ENCODE data around the gene PLCB1.
A peak's percentile ranks its signal among the peaks of the same experiment; 100 is the strongest.

The PLCB1 gene

DNA sequence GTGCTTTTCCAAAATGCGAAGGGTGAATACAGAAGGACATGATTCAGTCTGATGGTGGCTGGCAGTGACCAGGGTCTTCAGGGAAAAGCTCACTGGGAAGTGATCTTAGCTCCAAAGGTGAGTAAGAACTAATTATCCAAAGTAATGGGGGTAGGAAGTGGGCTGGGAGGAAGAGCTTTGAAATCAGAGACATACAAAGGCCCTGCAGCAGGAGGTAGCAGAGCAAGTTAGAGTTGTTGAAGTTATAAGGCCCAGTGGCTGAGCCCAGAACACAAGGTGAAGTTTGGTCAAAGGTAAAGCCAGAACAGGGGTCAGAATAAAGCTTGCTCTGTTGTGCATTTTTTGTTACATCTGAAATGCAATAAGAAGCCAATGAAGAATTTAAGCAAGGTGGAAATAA lies 81.2 kb downstream of the PLCB1 start:
- Histone ChIP-seq H4K20me1 (ENCODE audit: insufficient read depth, low read length) (no peaks in the 10 kb centered on the region; the same call in 1 of the 2 replicates), H3K36me3 (ENCODE audit: insufficient read depth, low read length) (no peaks in the 10 kb centered on the region), H3K27me3 (ENCODE audit: insufficient read depth, low read length, poor library complexity) (no peaks in the 10 kb centered on the region), H3K27ac (ENCODE audit: low read length) (peak overlapping the region; percentile 84), H3K9ac (ENCODE audit: low read depth, low read length) (peak overlapping the region; percentile 45), H3K9me3 (ENCODE audit: insufficient read depth, low read length, severe bottlenecking) (no peaks in the 10 kb centered on the region), H3K4me2 (ENCODE audit: insufficient read depth, low read length) (peak overlapping the region; percentile 68), H3K4me3 (ENCODE audit: low read depth in 1 of 2, low read length in 2 of 2) (peak overlapping the region in 1 of 2 experiments; percentile 53; a peak in 2 of 4 replicates), H3K4me1 (ENCODE audit: insufficient read depth, low read length) (peaks cover 42% of the 10 kb centered on the region), H3K79me2 (ENCODE audit: insufficient read depth, low read length) (peaks cover 73% of the 10 kb centered on the region), H2AFZ (ENCODE audit: low read depth, low read length) (peak overlapping the region; percentile 65; the same call in 1 of the 2 replicates)
- TF ChIP-seq, protein P1, sequence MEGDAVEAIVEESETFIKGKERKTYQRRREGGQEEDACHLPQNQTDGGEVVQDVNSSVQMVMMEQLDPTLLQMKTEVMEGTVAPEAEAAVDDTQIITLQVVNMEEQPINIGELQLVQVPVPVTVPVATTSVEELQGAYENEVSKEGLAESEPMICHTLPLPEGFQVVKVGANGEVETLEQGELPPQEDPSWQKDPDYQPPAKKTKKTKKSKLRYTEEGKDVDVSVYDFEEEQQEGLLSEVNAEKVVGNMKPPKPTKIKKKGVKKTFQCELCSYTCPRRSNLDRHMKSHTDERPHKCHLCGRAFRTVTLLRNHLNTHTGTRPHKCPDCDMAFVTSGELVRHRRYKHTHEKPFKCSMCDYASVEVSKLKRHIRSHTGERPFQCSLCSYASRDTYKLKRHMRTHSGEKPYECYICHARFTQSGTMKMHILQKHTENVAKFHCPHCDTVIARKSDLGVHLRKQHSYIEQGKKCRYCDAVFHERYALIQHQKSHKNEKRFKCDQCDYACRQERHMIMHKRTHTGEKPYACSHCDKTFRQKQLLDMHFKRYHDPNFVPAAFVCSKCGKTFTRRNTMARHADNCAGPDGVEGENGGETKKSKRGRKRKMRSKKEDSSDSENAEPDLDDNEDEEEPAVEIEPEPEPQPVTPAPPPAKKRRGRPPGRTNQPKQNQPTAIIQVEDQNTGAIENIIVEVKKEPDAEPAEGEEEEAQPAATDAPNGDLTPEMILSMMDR (IDR thresholded peaks at IDR 0.05; ENCODE audit: borderline replicate concordance, extremely low read depth, low read length, poor library complexity, severe bottlenecking) = no peak
- TF ChIP-seq EZH2 (IDR thresholded peaks at IDR 0.05; ENCODE audit: borderline replicate concordance, low read depth, low read length, severe bottlenecking) = no peak
- ATAC-seq (ENCODE audit: insufficient read depth, low read depth) (peak; percentile 22; the same call in 2 of the 3 replicates), DNase-seq (peak; percentile 13)

DNA sequence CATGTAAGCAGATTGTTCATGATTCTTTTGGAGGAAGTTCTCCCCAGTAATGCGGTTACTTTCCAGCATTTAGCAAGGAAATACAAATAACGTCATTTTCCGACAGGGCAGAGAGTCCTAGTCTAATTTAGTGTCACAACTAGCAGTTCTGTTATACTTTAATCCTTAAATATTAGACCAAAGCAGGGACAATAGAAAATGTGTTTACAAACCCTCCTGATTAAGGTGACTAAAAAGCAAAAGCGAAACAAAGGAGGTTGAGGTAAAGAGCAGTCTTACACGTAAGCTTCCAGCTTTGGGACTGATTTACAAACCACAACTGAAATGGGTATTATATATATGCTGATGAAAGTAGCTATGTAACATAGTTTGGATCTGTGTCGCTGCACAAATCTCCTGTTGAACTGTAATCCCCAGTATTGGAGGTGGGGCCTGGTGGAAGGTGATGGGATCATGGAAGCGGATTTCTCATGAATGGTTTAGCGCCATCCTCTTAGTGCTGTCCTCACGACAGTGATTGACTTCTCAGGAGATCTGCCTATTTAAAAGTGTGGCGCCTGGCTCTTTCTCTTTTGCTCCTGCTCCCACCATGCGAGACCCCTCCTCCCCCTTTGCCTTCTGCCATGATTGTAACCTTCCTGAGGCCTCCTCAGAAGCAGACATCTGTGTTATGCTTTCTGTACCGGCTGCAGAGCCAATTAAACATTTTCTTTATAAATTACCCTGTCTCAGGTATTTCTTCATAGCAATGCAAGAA lies 81.9 kb downstream of the PLCB1 start:
- ATAC-seq (ENCODE audit: insufficient read depth, low read depth) (peak; percentile 88), DNase-seq (peak; percentile 57)
- H3K4me1 ChIP-seq (ENCODE audit: insufficient read depth, low read length) = peaks cover 35% of the 10 kb centered on the region

DNA sequence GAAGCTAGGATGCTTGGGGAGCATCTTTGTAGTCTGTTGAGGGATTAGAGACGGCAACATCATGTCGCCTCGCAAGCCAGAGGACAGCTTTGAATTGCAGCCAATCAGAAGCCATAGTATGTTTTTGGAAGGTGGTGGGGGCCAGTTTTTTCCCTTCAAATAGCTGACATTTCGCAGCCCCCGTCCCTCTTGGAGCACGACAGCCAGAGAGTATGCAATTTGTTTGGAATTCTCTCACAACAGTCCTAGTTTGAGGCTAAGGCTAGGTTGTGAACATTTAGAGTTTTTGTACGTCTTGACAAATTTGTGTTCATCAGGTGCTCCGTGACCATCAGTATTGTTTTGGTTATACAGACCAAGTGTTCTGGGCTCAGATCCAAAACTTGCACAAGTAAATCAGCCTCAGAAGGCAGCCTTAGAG lies 83.3 kb downstream of the PLCB1 start:
- no peaks in the 10 kb centered on the region for H3K36me3 ChIP-seq (ENCODE audit: insufficient read depth, low read length)
- H3K27me3 ChIP-seq (ENCODE audit: insufficient read depth, low read length, poor library complexity) = no peaks in the 10 kb centered on the region
- DNase-seq (no peak), ATAC-seq (ENCODE audit: insufficient read depth, low read depth) (no peak)
- no peak overlapping the region for H3K9ac ChIP-seq (ENCODE audit: low read depth, low read length)
- no peaks in the 10 kb centered on the region for H3K9me3 ChIP-seq (ENCODE audit: insufficient read depth, low read length, severe bottlenecking)
- peaks cover 32% of the 10 kb centered on the region for H3K4me1 ChIP-seq (ENCODE audit: insufficient read depth, low read length)
- H2AFZ ChIP-seq (ENCODE audit: low read depth, low read length) = no peak overlapping the region
- no peak for TF ChIP-seq EZH2 (IDR thresholded peaks at IDR 0.05; ENCODE audit: borderline replicate concordance, low read depth, low read length, severe bottlenecking)
- TF ChIP-seq, protein P1 (IDR thresholded peaks at IDR 0.05; ENCODE audit: borderline replicate concordance, extremely low read depth, low read length, poor library complexity, severe bottlenecking) = no peak
- no peaks in the 10 kb centered on the region for H4K20me1 ChIP-seq (ENCODE audit: insufficient read depth, low read length)
- H3K4me3 ChIP-seq (ENCODE audit: low read depth in 1 of 2, low read length in 2 of 2) = no peak overlapping the region
- no peak overlapping the region for H3K27ac ChIP-seq (ENCODE audit: low read length)
- no peak overlapping the region for H3K4me2 ChIP-seq (ENCODE audit: insufficient read depth, low read length)
- peaks cover 72% of the 10 kb centered on the region for H3K79me2 ChIP-seq (ENCODE audit: insufficient read depth, low read length)

More for the DNA sequence above, 81.9 kb downstream of the PLCB1 start:
- H3K36me3 ChIP-seq (ENCODE audit: insufficient read depth, low read length) = no peaks in the 10 kb centered on the region
- H2AFZ ChIP-seq (ENCODE audit: low read depth, low read length) = peak overlapping the region; percentile 65
- peak overlapping the region; percentile 84 for H3K27ac ChIP-seq (ENCODE audit: low read length)
- H3K27me3 ChIP-seq (ENCODE audit: insufficient read depth, low read length, poor library complexity) = no peaks in the 10 kb centered on the region
- peak overlapping the region; percentile 6 to 53; a peak in 3 of 4 replicates for H3K4me3 ChIP-seq (ENCODE audit: low read depth in 1 of 2, low read length in 2 of 2)
- peak overlapping the region; percentile 68 for H3K4me2 ChIP-seq (ENCODE audit: insufficient read depth, low read length)
- peaks cover 76% of the 10 kb centered on the region for H3K79me2 ChIP-seq (ENCODE audit: insufficient read depth, low read length)
- no peaks in the 10 kb centered on the region; the same call in 1 of the 2 replicates for H4K20me1 ChIP-seq (ENCODE audit: insufficient read depth, low read length)
- peak overlapping the region; percentile 45 for H3K9ac ChIP-seq (ENCODE audit: low read depth, low read length)
- no peaks in the 10 kb centered on the region for H3K9me3 ChIP-seq (ENCODE audit: insufficient read depth, low read length, severe bottlenecking)
- TF ChIP-seq, protein P1 (IDR thresholded peaks at IDR 0.05; ENCODE audit: borderline replicate concordance, extremely low read depth, low read length, poor library complexity, severe bottlenecking) = no peak
- TF ChIP-seq EZH2 (IDR thresholded peaks at IDR 0.05; ENCODE audit: borderline replicate concordance, low read depth, low read length, severe bottlenecking) = no peak
